ENCODE results near the gene RBFOX2. TPM values are rescaled to one million over a fixed set of nuclear protein-coding genes. Genes with fewer than 3 reads are reported as not detected.

Gene RBFOX2
- total RNA-seq, 1 donor, result 17.8 TPM

GRCh38 chr22:35873426-35873825 lies 155.2 kb downstream of the RBFOX2 start:
- DNase-seq (ENCODE audit: low read depth in 2 of 3, low spot score in 2 of 3), result no peak

GRCh38 chr22:35872451-35872850 lies 156.2 kb downstream of the RBFOX2 start:
- no peak for DNase-seq (ENCODE audit: low read depth in 2 of 3, low spot score in 2 of 3)

GRCh38 chr22:35870517-35871293 lies 157.9 kb downstream of the RBFOX2 start:
- no peak for DNase-seq (ENCODE audit: low read depth in 2 of 3, low spot score in 2 of 3)

- DNase-seq (ENCODE audit: low read depth in 2 of 3, low spot score in 2 of 3), result no peak
These were observed 159.7 kb downstream of the RBFOX2 start for GRCh38 chr22:35868938-35869337.

- DNase-seq (ENCODE audit: low read depth in 2 of 3, low spot score in 2 of 3), result no peak
These were observed 162.0 kb downstream of the RBFOX2 start for GRCh38 chr22:35866651-35867050.

GRCh38 chr22:35864545-35865165 lies 164.0 kb downstream of the RBFOX2 start:
- DNase-seq (ENCODE audit: low read depth in 2 of 3, low spot score in 2 of 3), result no peak

- DNase-seq (ENCODE audit: low read depth in 2 of 3, low spot score in 2 of 3), result no peak
These were observed 165.2 kb downstream of the RBFOX2 start for GRCh38 chr22:35863432-35863831.

- no peak for DNase-seq (ENCODE audit: low read depth in 2 of 3, low spot score in 2 of 3)
These were observed 165.9 kb downstream of the RBFOX2 start for GRCh38 chr22:35862697-35863096.

GRCh38 chr22:35861451-35861850 lies 167.2 kb downstream of the RBFOX2 start:
- no peak for DNase-seq (ENCODE audit: low read depth in 2 of 3, low spot score in 2 of 3)

- no peak for DNase-seq (ENCODE audit: low read depth in 2 of 3, low spot score in 2 of 3)
These were observed 167.8 kb downstream of the RBFOX2 start for GRCh38 chr22:35860837-35861236.

- no peak for DNase-seq (ENCODE audit: low read depth in 2 of 3, low spot score in 2 of 3)
These were observed 168.4 kb downstream of the RBFOX2 start for GRCh38 chr22:35860087-35860733.

- DNase-seq (ENCODE audit: low read depth in 2 of 3, low spot score in 2 of 3), result no peak
These were observed 174.3 kb downstream of the RBFOX2 start for GRCh38 chr22:35854334-35854733.

GRCh38 chr22:35852076-35852475 lies 176.5 kb downstream of the RBFOX2 start:
- DNase-seq (ENCODE audit: low read depth in 2 of 3, low spot score in 2 of 3), result no peak

- no peak for DNase-seq (ENCODE audit: low read depth in 2 of 3, low spot score in 2 of 3)
These were observed 177.8 kb downstream of the RBFOX2 start for GRCh38 chr22:35850831-35851230.

GRCh38 chr22:35846804-35847203 lies 181.8 kb downstream of the RBFOX2 start:
- no peak for DNase-seq (ENCODE audit: low read depth in 2 of 3, low spot score in 2 of 3)

- no peak for DNase-seq (ENCODE audit: low read depth in 2 of 3, low spot score in 2 of 3)
These were observed 183.7 kb downstream of the RBFOX2 start for GRCh38 chr22:35844886-35845285.

- DNase-seq (ENCODE audit: low read depth in 2 of 3, low spot score in 2 of 3), result peak in 2 of 3 donors; percentile 58 to 64
These were observed 185.7 kb downstream of the RBFOX2 start for GRCh38 chr22:35842954-35843353.

- no peak for DNase-seq (ENCODE audit: low read depth in 2 of 3, low spot score in 2 of 3)
These were observed 186.1 kb downstream of the RBFOX2 start for GRCh38 chr22:35842519-35842913.

GRCh38 chr22:35841907-35842518 lies 186.6 kb downstream of the RBFOX2 start:
- no peak for DNase-seq (ENCODE audit: low read depth in 2 of 3, low spot score in 2 of 3)

- peak in 2 of 3 donors; percentile 85 to 92 for DNase-seq (ENCODE audit: low read depth in 2 of 3, low spot score in 2 of 3)
These were observed 188.3 kb downstream of the RBFOX2 start for GRCh38 chr22:35840302-35840739.

GRCh38 chr22:35839841-35840301 lies 188.8 kb downstream of the RBFOX2 start:
- peak in 1 of 3 donors; percentile 10 for DNase-seq (ENCODE audit: low read depth in 2 of 3, low spot score in 2 of 3)
